ENCODE measurements around the gene SGIP1. TPM values are rescaled to one million over a fixed set of nuclear protein-coding genes. Genes with fewer than 3 reads are reported as not detected.
"Not testable (repeated sequence)": the region's sequence is repeated elsewhere in the genome, so short reads cannot be mapped to it uniquely, and the experiment has no call there.

Gene SGIP1
- total RNA-seq, 1 donor from 2014 or later, result 75.2 TPM

GRCh38 chr1:66778266-66778665 lies 244.3 kb downstream of the SGIP1 start:
- Mint-ChIP-seq H3K9me3 (ENCODE audit: unreplicated experiment) (no peaks in the 10 kb centered on the region), H3K27ac (ENCODE audit: unreplicated experiment) (no peak overlapping the region), H3K4me1 (ENCODE audit: low read depth, unreplicated experiment) (no peaks in the 10 kb centered on the region), H3K4me3 (ENCODE audit: unreplicated experiment) (no peak overlapping the region), H3K27me3 (ENCODE audit: unreplicated experiment) (no peaks in the 10 kb centered on the region), H3K36me3 (ENCODE audit: unreplicated experiment) (peaks cover 6% of the 10 kb centered on the region)
- TF ChIP-seq, protein P1, sequence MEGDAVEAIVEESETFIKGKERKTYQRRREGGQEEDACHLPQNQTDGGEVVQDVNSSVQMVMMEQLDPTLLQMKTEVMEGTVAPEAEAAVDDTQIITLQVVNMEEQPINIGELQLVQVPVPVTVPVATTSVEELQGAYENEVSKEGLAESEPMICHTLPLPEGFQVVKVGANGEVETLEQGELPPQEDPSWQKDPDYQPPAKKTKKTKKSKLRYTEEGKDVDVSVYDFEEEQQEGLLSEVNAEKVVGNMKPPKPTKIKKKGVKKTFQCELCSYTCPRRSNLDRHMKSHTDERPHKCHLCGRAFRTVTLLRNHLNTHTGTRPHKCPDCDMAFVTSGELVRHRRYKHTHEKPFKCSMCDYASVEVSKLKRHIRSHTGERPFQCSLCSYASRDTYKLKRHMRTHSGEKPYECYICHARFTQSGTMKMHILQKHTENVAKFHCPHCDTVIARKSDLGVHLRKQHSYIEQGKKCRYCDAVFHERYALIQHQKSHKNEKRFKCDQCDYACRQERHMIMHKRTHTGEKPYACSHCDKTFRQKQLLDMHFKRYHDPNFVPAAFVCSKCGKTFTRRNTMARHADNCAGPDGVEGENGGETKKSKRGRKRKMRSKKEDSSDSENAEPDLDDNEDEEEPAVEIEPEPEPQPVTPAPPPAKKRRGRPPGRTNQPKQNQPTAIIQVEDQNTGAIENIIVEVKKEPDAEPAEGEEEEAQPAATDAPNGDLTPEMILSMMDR (IDR thresholded peaks at IDR 0.05; ENCODE audit: partially characterized antibody, unreplicated experiment), result no peak
- no peak for DNase-seq

- H3K27me3 Mint-ChIP-seq (ENCODE audit: unreplicated experiment), result no peaks in the 10 kb centered on the region
- H3K27ac Mint-ChIP-seq (ENCODE audit: unreplicated experiment), result no peak overlapping the region
- no peak overlapping the region for H3K4me3 Mint-ChIP-seq (ENCODE audit: unreplicated experiment)
- peaks cover 6% of the 10 kb centered on the region for H3K36me3 Mint-ChIP-seq (ENCODE audit: unreplicated experiment)
- H3K4me1 Mint-ChIP-seq (ENCODE audit: low read depth, unreplicated experiment), result no peaks in the 10 kb centered on the region
- H3K9me3 Mint-ChIP-seq (ENCODE audit: unreplicated experiment), result no peaks in the 10 kb centered on the region
- DNase-seq, result no peak
- TF ChIP-seq, protein P1 (IDR thresholded peaks at IDR 0.05; ENCODE audit: partially characterized antibody, unreplicated experiment), result no peak
Measured at GRCh38 chr1:66778969-66779368, 245.0 kb downstream of the SGIP1 start.

DNA sequence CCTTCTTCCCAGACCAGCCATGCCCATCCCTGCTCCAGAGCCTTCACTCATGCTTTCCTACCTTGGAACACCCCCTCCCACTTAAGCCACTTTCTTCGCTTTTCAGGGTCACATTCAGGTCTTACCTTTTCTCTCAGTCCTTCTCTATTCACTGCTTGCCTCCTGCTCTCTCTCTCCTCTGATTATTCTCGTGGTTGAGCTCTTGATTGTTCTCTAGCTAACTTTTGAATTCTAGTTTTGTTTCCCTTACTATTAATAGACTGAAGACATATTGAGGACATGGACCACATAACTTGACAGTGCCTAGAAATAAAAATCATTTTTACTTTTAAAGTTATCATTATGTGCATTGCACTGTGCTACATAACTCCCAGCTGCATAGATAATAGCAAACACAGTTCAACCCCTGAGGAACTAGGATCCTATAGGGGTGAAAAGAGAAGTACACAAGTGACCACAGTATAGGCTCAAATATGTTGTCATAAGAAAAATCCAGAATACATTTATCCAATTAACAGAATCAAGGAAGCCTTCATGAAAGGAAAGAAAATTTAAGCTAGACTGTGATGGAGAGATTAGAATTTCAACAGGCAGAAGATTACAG lies 245.6 kb downstream of the SGIP1 start:
- Mint-ChIP-seq H3K27me3 (ENCODE audit: unreplicated experiment) (no peaks in the 10 kb centered on the region), H3K9me3 (ENCODE audit: unreplicated experiment) (no peaks in the 10 kb centered on the region), H3K36me3 (ENCODE audit: unreplicated experiment) (peaks cover 6% of the 10 kb centered on the region), H3K4me3 (ENCODE audit: unreplicated experiment) (no peak overlapping the region), H3K27ac (ENCODE audit: unreplicated experiment) (no peak overlapping the region), H3K4me1 (ENCODE audit: low read depth, unreplicated experiment) (no peaks in the 10 kb centered on the region)
- TF ChIP-seq, protein P1 (IDR thresholded peaks at IDR 0.05; ENCODE audit: partially characterized antibody, unreplicated experiment), result no peak
- DNase-seq, result no peak

- H3K27ac Mint-ChIP-seq (ENCODE audit: unreplicated experiment); H3K9me3 Mint-ChIP-seq (ENCODE audit: unreplicated experiment); DNase-seq; H3K27me3 Mint-ChIP-seq (ENCODE audit: unreplicated experiment); H3K36me3 Mint-ChIP-seq (ENCODE audit: unreplicated experiment); H3K4me1 Mint-ChIP-seq (ENCODE audit: low read depth, unreplicated experiment); H3K4me3 Mint-ChIP-seq (ENCODE audit: unreplicated experiment): not testable (repeated sequence)
Measured at GRCh38 chr1:66785800-66786199, 251.8 kb downstream of the SGIP1 start.

DNA sequence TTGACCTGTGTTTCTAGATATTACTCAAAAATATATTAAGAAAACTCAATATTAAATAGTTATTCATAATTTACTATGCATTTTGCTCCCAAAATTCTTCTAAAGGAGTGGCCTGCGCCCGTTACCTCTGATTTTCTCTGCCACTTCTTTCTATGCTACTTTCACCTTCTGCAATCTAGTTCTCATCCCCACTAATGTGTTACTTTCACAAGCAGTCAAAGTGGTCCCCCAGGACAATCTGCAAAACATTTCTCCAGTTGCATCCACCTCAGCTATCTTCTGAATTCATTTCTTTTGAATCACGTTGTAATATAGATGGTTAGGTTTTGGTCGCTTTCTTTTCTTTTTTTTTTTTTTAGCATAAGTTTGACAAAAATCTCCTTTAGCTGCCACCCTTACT lies 253.7 kb downstream of the SGIP1 start:
- Mint-ChIP-seq H3K9me3 (ENCODE audit: unreplicated experiment) (no peaks in the 10 kb centered on the region), H3K4me1 (ENCODE audit: low read depth, unreplicated experiment) (no peaks in the 10 kb centered on the region), H3K27ac (ENCODE audit: unreplicated experiment) (no peak overlapping the region), H3K4me3 (ENCODE audit: unreplicated experiment) (no peak overlapping the region), H3K36me3 (ENCODE audit: unreplicated experiment) (no peaks in the 10 kb centered on the region), H3K27me3 (ENCODE audit: unreplicated experiment) (no peaks in the 10 kb centered on the region)
- TF ChIP-seq, protein P1 (IDR thresholded peaks at IDR 0.05; ENCODE audit: partially characterized antibody, unreplicated experiment), result no peak
- DNase-seq, result no peak
